C4-2B (cell line): Measurements from ENCODE around the gene OTUD7B.

Source experiments
- H3K27ac ChIP-seq: fragments of 450-650 bp; 2 replicates; pipeline ENCODE4 v1.5.1; 2017
- CTCF ChIP-seq: fragments of 450-650 bp; conservative IDR thresholded peaks from 2 replicates; pipeline ENCODE4 v1.5.1; 2017; ENCODE audit warnings: mild to moderate bottlenecking
- ZFX ChIP-seq: fragments of 450-650 bp; IDR thresholded peaks from 2 replicates; pipeline ENCODE4 v1.6.1; 2017

OTUD7B gene

DNA sequence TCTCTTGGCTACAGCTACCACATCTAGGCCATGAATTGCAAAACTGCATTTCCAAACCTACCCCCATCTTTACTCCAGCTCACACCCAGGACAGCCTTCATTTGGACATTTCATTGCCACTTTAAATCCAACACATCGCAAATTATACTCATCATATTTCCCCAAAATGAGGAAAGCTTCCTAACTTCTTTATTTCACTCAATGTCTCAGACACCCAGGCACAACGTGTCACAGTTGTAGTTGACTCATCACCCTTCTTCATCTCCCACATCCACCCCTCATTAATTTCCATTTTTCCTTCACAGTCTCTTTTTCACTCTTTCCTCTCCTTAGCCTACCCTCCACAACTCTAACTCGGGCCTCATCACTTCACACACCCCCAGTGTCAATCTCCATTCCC is 6.7 kb downstream of the OTUD7B start:
- TF ChIP-seq ZFX (no peak), CTCF (no peak)
- no peak overlapping the region for H3K27ac ChIP-seq

GRCh38 chr1:150002217-150002616 is 8.3 kb downstream of the OTUD7B start:
- no peak for TF ChIP-seq CTCF
- no peak for TF ChIP-seq ZFX
- H3K27ac ChIP-seq, result no peak overlapping the region

DNA sequence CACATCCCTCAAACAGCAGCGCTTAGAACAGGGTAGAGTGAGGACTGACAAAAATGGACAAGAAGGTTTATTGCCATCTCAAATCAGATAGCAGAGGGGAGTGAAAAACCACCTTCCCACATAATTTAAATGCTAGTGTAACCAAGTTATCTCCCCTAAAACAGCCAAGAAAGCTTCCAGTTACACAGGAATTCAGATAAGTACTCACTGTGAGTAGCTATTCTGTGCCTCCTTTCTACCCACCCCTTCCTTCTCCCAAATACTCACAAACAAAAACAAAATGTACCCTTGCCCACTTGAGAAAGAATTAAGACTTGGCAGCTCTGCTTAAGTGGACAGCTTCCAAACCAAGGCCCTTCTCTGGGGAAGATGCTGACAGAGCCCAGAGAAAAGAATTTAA is 9.1 kb downstream of the OTUD7B start:
- no peak for TF ChIP-seq ZFX
- TF ChIP-seq CTCF, result no peak

GRCh38 chr1:149997585-149998262 is 12.8 kb downstream of the OTUD7B start:
- TF ChIP-seq ZFX, result no peak
- no peak for TF ChIP-seq CTCF
- no peak overlapping the region for H3K27ac ChIP-seq

More for the DNA sequence above, 9.1 kb downstream of the OTUD7B start:
- no peak overlapping the region for H3K27ac ChIP-seq

- no peak overlapping the region for H3K27ac ChIP-seq
- TF ChIP-seq ZFX (no peak), CTCF (no peak)
These were observed 14.6 kb downstream of the OTUD7B start for GRCh38 chr1:149995927-149996326.

GRCh38 chr1:149993764-149994163 is 16.8 kb downstream of the OTUD7B start:
- TF ChIP-seq CTCF, result no peak
- no peak for TF ChIP-seq ZFX
- H3K27ac ChIP-seq, result no peak overlapping the region

DNA sequence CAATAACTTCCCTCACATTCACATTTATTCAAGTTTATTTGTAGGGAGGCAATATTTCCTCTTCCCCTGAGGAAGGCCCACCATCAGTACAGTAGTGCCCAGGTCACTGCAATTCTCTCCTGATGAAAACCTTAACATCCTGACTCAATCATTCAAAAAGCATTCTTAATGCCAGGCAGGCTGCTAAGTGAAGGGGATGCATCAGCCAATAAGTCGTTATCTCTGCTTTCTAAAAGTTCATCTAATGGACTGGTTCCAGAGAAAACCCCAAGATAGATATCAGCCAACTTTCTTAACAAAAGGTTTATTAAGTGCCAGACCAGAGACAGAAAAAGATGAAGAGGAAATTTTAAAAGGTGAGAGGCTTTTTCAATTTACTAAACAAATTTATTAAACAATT is 17.3 kb downstream of the OTUD7B start:
- no peak overlapping the region for H3K27ac ChIP-seq
- TF ChIP-seq CTCF (no peak), ZFX (no peak)
